PC-3 (cell line): Measurements from ENCODE around the gene PCDHGA4.
"Not testable (repeated sequence)": the region's sequence is repeated elsewhere in the genome, so short reads cannot be mapped to it uniquely, and the experiment has no call there.

Experiments
- CTCF ChIP-seq: fragments of 300-600 bp; sonication (generic); conservative IDR thresholded peaks from 2 replicates; pipeline ENCODE4 v1.5.1; 2017; ENCODE audit warnings: antibody characterized with exemption, low read depth, mild to moderate bottlenecking, low read length
- EZH2 ChIP-seq: fragments of 300-600 bp; sonication (generic); IDR thresholded peaks from one replicate; pipeline ENCODE4 v1.6.1; 2017; ENCODE audit warnings: antibody characterized with exemption, mild to moderate bottlenecking, low read length; ENCODE audit not compliant: unreplicated experiment
- EZH2phosphoT487 ChIP-seq: fragments of 300-600 bp; sonication (generic); IDR thresholded peaks from 2 replicates; pipeline ENCODE4 v1.6.1; 2018; ENCODE audit warnings: mild to moderate bottlenecking, antibody characterized with exemption, low read length, borderline replicate concordance

GRCh38 chr5:141387557-141388311, 32.9 kb downstream of the PCDHGA4 start, which contains the start of gene PCDHGB4:
- peak; percentile 31 for TF ChIP-seq CTCF
- TF ChIP-seq EZH2, EZH2phosphoT487: not testable (repeated sequence)
